Activated CD4-positive, alpha-beta T cell treated with anti-CD3 and anti-CD28 coated beads, Interleukin-2, Interleukin-4, amounts not matched to agents 100 ng/mL and 50 ng/mL, durations not matched to agents 16 hours and 8 hours (primary cell): ENCODE data around the gene PMEPA1.
A peak's percentile ranks its signal among the peaks of the same experiment; 100 is the strongest.

Source experiments
- DNase-seq: peaks from one replicate; pipeline ENCODE4 v3.0.0-alpha.2; 2020; ENCODE audit warnings: low spot score

PMEPA1 gene

DNA sequence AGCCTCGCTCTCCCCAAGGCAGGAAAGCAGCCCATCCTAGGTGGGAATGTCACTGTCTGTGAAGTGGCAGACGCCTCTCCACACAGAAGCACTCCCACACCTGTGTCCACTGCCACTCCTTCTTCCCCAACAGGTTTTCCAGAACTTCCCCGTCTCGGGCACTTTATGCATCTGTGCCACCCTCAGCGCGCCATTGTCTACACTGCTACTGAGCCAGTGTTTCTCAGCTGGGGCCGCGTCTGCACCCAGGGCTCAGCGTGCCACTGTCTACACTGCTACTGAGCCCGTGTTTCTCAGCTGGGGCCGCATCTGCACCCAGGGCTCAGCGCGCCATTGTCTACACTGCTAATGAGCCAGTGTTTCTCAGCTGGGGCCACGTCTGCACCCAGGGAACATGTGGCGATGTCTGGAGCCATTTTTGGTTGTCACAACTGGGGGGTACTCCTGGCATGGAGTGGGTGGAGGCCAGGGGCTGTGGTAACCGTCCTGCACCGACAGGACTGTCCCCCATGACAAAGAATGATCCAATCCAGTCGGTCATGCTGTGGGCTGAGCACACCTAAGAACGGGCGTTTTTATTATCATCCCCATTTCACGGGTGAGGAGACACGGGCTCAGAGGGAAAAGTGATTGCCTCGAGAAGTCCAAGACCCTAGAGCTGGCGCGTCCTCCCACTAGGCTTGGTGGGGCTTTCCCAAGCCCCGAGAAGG lies 47.9 kb downstream of the PMEPA1 start:
- no peak for DNase-seq

DNA sequence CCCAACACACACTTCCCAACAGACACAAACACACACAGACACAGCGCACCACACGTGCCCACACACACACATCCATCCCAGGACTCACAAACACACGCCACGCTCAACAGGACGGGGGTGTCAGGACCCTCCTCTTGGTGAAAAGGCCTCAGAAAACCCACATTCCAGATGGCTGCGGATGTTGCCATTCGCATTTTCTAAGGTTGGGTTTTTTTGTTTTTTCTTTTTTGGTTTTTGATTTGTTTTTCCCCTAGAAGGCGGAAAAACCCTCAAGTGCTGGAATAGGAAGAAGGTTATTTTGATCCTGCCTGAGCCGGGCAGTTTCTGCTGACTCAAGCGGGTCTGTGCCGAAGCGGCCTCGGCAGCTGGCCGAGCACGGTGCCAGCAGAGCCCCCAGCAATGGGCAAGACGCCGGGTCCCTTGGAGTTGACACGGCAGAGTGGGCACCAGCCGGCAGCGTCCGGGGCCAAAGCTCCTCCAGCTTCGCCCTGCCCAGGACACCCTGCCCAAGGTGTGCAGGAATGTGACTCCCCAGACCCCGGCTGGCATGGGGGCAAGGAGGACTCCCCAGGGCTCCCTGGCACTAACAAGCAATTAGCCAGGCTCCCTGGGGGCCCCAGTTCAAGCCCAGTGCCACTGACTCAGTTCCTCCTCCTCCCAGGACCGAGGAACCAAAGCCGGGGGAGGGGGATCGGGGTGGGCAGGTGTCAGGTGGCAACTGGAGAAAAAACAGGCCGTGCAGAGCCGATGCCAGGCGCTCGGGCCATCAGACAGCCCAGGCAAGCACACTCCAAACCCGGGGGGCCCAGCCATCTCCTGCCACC lies 48.7 kb downstream of the PMEPA1 start:
- no peak for DNase-seq

DNA sequence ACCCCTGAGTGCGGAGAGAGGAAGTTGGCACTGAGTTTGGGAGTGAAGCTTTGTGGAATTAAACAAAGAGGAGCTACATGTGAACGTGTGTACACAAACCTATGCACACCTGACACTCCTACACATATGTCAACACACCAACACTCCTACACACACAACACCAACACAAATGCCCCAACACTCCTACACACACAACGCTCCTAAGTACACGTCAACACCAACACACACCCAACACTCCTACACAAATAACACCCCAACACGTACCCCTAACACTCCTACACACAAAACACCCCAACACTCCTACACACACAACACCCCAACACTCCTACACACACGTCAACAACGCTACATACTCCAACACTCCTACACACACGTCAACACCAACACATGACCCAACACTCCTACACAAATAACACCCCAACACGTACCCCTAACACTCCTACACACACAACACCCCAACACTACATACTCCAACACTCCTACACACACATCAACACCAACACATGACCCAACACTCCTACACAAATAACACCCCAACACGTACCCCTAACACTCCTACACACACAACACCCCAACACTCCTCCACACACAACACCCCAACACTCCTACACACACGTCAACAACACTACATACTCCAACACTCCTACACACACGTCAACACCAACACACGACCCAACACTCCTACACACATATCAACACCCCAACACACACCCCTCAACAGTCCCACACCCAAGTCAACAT lies 49.5 kb downstream of the PMEPA1 start:
- DNase-seq, result no peak

DNA sequence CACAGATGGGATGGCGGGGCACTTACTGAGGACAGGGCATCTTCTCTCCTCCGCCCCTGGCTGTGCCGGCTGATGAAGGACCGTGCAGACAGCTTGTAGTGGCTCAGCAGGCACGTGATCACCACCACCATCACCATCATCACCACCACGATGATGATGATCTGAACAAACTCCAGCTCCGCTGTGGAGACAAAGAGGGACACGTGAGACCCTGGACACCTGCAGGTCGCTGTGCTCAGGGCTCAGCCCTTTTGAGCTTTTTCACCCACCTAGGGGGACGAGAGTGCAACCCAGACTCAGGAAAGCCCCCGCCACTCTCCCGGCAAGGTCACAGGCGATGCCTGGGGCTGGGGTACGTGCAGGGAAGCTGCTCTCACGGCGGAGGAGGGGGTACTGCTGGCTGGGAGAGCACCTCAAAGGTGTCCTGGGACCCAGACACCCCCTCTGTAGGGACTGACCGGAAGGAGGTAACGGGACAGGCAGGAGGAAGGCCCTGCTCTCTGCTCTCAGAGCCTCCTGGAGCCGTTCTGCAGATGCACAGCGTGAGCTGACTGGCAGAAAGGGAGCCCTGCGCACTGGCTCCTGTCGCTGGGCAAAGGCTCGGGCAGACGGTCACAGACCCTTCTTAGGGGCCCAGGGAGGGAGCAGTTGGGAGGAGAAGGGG lies 50.2 kb downstream of the PMEPA1 start:
- no peak for DNase-seq

DNA sequence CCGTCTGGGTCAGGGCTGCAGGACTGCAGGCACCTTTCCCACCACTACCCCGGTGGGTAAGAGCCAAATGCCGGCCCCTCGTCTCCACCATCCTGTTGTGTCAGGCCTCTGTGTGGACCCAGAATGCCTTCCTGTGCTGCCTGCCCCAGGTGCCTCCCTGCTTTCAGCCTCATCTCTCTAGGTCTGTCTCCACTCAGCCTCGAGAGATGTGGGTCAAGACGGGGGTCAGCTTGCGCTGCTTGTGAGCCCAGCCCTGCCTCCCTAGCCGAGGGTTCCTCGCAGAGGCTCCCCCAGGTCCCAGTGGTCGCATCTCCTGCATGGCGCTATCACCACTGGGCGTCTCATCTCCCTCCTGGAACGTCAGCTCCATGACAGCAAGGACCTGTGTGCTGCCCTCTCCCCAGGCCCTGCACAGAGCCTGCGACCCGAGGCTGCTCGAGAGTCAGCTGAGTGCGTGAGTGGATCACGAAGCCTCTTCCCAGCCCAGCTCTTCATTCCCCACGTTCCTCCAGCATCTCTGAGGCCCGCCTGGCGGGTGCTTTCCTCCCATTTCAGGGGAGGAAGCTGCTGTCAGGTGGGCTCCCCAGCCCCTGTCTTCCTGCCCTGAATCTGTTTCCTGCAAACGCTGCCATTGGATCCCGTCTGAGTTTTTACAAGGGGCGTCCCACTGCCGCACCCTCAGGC lies 50.8 kb downstream of the PMEPA1 start:
- no peak for DNase-seq

DNA sequence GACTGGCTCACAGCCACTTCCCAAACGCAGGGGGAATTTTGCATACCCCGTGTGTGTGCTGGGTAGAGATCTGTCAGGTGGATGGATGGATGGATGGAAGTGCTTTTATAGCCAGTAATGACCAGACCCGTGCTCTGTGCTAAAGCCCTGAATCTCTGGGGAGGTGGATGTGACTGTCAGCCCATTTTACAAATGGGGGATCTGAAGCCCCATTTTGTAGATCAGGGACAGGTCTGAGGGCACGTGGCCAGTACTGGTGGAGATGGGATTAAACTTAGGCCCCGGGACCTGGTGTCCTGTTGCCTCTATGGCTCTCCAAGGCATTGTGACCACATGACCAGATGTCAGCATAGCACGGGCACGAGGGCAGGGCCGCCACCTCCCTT lies 51.4 kb downstream of the PMEPA1 start:
- DNase-seq, result no peak

DNA sequence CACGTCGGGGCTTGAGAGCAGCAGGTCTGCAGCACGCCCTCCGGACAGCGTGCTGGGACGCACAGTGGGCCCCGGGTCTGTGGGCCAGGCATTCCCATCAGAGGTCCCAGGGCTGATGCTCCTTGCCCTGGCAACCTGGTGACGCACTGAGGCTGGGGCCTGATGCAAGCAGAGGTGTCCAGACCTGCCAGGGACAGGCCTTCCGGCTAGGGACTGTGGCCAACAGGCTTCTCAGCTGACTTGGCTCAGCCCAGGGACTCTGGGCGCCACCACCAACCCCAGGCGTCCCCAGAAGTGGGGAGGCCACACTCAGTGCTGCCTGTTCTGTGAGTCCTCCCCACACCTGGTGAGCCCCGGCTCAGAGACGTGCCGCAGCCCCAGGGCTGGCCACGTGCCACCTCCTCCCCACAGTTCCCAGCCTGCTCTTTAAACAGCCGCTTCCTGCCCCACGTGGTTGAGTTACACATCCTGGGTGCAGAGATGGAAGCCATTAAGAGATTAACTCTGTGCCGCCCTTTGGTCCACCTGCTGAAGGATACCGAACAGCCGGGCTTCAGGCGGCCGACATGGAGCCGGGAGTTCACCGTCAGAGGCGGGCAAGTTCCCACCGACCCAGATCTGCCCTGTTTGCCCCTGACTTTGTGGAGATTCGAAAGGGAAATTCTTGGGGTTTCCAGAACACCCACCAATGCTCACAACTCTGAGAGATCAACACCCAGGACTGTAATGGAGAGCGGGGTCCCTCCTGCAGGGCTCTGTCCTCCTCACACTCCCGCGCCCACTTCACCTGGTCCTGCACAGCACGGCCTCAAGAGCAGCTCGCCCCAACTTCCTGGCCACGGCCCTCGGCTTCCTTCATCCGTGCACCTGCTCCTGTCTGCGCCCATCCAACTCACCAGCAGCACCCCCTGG lies 52.0 kb downstream of the PMEPA1 start:
- no peak for DNase-seq

DNA sequence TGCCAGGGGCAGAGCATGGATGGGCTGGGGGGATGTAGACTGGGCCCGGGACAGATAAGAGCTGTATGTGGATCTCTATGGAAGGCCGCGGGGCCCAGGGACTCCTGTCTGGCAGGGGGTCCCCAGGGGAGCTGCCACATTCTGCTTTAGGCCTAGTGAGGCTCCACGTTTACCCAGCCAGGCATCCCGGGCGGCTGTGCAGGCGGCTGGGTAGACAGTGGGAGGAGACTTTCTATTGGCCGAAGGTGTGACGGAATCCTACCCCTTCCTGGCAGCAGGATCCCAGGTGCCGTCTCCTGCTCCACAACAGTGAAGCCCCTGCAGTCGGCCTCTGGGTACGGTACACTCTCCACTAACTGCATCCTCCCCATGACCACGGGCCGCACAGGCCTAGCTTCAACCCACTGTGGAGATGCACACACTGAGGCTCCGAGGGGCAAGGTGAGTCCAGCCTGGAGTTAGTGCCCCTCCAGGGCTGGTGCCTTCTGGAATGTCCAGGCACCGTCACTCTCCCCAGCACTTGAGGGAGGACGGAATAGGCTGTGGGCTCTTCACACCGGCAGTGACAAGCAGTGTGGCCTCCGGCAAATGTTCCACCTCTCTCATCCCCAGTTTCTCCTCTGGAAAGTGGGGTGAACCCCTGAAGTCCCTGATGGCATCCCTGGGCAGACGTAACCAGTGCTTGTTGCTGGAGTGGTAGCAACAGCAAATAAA lies 52.8 kb downstream of the PMEPA1 start:
- DNase-seq, result no peak

DNA sequence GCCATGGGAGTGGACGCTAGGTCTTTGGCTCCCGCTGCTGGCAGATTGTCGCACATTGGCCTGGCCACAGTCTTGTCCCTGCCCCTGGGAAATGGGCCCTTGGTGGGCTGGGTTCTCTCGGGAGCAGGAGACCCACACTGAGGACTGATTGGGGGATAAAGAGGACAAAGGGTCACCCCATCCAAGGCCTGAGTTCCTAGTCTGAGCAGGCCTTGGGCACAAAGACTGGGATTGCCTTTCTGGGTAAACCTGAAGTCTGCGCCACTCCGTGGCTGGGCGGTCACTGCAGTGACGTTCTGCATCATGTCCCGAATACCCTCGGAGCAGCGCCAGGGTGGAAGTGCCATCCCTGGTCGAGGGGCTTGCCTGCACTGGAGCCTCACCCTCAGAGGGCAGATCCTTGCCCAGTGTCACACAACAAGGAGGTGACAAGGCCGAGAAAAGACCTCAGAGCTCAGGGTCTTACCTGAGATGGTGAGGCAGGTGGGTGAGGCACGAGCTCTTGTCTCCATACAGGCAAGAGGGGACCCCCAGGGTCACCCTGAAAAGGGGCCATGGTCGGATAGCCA lies 53.5 kb downstream of the PMEPA1 start:
- no peak for DNase-seq

DNA sequence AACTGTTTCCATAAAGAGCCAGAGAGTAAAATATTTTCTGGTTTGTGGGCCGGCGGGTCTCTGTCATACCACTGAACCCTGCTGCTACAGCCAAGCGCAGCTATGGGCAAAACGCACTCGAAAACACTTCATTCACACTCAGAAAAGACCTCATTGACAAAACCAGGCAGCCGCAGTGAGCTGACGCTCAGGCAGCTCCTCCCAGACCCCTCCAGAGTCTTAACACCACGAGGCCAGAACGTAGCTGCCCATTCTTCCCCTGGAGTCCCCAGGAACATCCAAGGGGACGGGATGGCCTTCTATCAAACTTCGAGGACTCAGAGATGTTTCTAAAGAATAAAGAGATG lies 54.0 kb downstream of the PMEPA1 start:
- no peak for DNase-seq

DNA sequence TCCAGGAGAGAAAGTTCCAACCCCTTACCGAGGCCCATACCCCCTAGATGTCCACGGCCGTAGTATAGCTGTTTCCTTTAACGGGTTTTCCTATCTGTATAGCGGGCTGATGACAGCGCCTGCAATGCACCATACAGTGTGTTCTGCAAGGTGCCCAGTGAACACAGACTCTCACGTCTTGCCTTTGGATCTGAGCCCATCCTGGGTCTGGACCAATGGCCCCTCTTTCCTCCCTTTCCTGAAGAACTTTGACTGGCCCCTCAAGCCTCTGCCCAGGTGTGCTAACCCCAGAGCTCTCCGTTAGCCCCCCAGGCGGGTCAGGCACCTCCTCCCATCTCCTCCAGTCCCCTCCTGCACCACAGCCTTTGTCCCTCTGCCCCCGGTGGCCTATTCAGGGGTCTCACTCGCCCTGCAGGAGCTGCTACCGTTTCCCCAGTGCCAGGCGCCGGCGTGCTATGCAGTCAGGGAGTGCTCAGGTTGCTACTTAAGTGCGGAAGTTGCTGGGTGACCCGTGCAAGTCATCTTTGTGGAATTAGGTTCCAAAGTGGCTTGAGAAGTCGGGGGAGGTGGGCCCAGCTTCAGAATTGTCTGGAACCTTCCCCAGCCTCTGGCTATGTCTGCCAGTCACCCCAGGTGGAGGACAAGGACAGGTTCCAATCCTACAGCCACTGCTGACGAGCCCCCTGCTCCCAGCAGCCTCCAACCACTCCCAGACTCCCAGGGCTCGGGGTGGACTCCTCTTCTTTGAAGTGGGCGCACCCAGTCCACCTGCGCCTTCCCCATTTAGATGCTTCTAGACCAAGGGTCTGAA lies 54.6 kb downstream of the PMEPA1 start:
- no peak for DNase-seq

DNA sequence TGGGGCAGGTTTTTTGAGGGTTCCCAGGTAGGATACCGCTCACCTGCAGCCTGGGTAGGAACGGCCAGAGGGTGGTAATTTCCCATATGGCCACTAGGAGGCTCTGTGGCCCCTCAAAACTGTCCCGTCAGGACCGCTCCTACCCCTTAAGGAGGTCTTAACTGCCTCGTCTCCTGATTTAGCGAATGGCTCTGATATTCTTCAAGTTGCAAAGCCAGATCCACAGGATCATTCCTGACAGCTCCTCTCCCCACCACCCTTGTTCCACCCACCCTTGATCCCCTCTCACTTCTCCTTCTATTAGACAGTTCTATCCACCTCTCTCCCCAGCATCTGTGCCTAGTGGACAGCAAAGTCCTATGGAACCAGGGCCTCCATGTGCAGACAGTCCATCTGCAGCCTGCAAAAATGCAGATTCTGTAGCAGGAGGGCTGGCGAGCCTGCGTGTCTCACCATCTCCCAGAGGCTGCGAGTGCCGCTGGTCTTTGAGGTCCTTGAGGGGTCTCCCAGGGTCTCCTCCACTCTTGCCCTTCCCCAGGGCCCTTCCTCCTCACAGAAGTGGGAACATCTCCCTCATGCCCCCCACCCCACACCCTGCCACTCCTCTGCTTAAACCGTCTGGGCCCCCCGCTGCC lies 55.3 kb downstream of the PMEPA1 start:
- peak; percentile 47 for DNase-seq

DNA sequence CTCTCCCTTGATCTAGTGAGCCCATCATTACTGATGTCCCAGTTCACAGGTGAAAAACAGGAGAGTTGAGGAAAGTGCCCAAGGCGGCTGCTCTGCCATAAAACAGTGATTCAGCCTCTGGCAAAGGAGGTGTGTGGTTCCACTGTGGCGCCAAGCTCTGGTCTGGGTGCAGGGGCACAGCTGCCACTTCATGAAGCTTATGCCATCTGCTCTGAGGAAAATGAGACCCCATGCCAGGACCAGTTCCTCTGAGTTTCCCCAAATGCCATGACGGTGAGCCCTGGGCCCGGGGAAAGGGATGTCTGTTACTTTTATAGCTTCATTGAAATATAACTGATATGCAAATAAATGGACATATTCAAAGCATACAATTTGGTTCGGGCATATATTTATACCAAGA lies 55.9 kb downstream of the PMEPA1 start:
- no peak for DNase-seq

DNA sequence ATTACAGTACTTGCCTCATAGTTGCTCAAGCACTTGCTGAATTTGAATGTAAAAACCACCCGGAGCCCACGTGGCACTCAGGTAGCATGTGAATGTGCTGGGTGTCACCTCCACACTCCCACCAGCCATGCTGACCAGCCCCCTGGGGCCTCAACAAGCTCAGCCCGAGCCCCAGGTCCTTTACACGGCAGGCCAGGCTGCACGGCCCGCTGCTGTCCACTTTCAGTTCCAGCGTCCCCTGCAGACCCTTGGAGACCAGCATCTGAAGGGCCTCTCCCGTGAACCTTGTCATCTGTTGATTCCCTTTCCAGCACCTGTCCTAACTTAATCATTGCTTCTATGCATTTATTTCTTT lies 56.3 kb downstream of the PMEPA1 start:
- no peak for DNase-seq

DNA sequence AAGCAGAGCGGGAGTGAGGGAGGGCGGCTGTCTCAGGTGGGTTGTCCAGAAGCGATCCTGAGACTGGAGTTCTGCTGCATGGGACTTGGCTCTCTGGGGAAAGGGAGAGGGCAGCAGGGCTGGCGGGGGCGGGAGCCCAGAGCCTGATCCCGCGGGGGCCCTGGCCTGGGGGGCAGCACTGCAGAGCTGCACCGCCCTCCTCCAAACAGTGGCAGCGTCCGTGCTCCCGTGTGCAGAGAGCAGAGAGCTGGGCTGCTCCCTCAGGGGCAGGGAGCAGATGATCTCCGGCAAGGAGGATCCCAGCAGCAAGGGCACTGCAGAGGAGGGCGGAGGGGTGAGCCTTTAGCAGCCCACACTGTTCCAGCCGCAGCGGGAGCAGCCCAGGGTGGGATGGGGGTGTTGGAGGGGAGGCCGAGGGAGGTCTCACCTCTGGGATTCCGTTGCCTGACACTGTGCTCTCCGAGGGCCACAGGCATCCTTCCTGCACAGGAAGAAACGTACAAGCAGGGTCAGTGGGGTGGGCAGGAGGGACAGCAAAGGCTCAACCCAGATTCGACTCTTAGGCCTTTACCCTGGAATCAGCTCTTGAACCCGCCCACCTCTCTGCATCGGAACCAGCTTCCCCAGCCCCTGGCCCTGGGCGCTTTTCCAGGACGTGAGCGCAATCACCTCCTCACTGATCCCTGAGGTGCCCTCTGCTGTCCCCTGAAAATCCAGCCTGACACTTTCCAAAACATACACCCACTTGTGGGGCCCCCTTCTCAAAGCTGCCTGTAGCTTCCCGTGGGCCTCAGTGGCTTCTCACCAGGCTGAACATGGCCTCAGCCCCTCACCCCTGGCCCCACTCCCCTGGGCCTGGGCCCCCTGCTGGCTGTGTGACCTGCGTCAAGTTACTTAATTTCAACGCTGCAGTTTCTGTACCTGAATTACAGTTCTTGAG lies 56.9 kb downstream of the PMEPA1 start:
- DNase-seq, result no peak

DNA sequence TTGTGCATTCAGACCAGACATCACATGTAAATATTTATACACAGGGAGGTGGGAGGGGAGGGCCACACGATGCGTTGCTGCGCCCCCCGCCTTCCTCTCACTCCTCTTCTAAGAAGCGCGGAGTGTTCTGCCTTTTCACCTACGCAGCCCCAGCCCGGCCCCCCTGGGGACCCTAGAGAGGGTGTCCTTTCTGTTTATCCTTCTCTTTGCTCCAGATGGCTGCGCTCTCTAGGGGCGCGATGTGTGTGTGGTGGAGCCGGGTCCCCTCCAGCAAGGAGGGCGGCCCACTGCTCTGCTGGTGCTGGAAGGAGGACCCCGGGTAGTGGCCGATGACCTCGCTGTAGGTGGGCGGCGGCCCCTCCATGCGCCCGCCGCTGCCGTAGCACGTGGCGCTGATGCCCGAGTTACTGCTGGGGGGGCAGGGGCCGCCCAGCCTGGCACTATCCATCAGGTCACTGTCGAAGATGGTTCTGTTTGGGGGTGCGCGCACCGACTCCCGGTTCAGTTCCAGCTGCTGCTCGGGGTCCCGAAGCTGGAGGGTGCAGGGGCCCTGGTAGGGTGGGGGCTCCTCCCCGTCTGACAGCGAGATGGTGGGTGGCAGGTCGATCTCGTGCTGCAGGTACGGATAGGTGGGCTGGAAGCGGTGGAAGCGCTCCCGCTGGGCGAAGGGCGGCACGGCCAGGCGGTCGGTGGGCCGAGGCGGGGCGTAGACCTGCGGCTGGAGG lies 57.8 kb downstream of the PMEPA1 start:
- DNase-seq, result no peak
